Mesenchymal stem cell (in vitro differentiated cells and primary cell): ENCODE results near the gene VTI1B.
"Not testable (repeated sequence)": the region's sequence is repeated elsewhere in the genome, so short reads cannot be mapped to it uniquely, and the experiment has no call there.

ENCODE experiments used
- DNase-seq: peaks from one replicate; pipeline ENCODE4 v3.0.0-alpha.2; 2013
- H2AFZ ChIP-seq: one replicate; pipeline ENCODE4 v1.6.1; 2013; ENCODE audit warnings: low read depth, mild to moderate bottlenecking, control low read depth, inconsistent platforms, low read length, moderate library complexity
- H2AK5ac ChIP-seq: 2 replicates; pipeline ENCODE4 v1.6.1; 2013; ENCODE audit warnings: low read length, moderate library complexity, mild to moderate bottlenecking, inconsistent platforms; ENCODE audit not compliant: severe bottlenecking
- H2BK120ac ChIP-seq: one replicate; pipeline ENCODE4 v1.6.1; 2013; ENCODE audit warnings: low read depth, mild to moderate bottlenecking, inconsistent platforms, low read length, moderate library complexity
- H2BK12ac ChIP-seq, 2 experiments: one replicate each; pipeline ENCODE4 v1.6.1; 2013; ENCODE audit warnings: inconsistent platforms in 2 of 2, low read length in 2 of 2, mild to moderate bottlenecking in 2 of 2, moderate library complexity in 2 of 2, control low read depth in 1 of 2
- H2BK15ac ChIP-seq: one replicate; pipeline ENCODE4 v1.6.1; 2013; ENCODE audit warnings: mild to moderate bottlenecking, low read depth, inconsistent platforms; ENCODE audit not compliant: poor library complexity, severe bottlenecking
- H2BK5ac ChIP-seq: 2 replicates; pipeline ENCODE4 v1.6.1; 2013; ENCODE audit warnings: low read depth, mild to moderate bottlenecking, low read length, control low read depth, inconsistent platforms; ENCODE audit not compliant: poor library complexity, severe bottlenecking
- H3K14ac ChIP-seq, 2 experiments: one replicate each; pipeline ENCODE4 v1.6.1; 2013; ENCODE audit warnings: inconsistent platforms in 2 of 2, low read length in 2 of 2, control low read depth in 1 of 2, mild to moderate bottlenecking in 1 of 2, moderate library complexity in 1 of 2
- H3K18ac ChIP-seq, 2 experiments: one replicate each; pipeline ENCODE4 v1.6.1; 2013; ENCODE audit warnings: inconsistent platforms in 2 of 2, low read length in 2 of 2, control low read depth in 1 of 2, low read depth in 1 of 2, mild to moderate bottlenecking in 1 of 2
- H3K23ac ChIP-seq, 2 experiments: one replicate each; pipeline ENCODE4 v1.6.1; 2013; ENCODE audit warnings: inconsistent platforms in 2 of 2, low read length in 2 of 2, mild to moderate bottlenecking in 2 of 2, moderate library complexity in 2 of 2, control low read depth in 1 of 2
- H3K27ac ChIP-seq: 2 replicates; pipeline ENCODE4 v1.5.1; 2013; ENCODE audit warnings: mild to moderate bottlenecking, moderate library complexity, low read length, control low read depth, inconsistent platforms; ENCODE audit not compliant: poor library complexity, severe bottlenecking
- H3K27me3 ChIP-seq, 2 experiments: 2 replicates each; pipeline versions ENCODE4 v1.6.1 to v1.7.0; 2013; ENCODE audit warnings: low read length in 2 of 2, mild to moderate bottlenecking in 2 of 2, moderate library complexity in 2 of 2, control low read depth in 1 of 2, inconsistent platforms in 1 of 2; ENCODE audit not compliant: control insufficient read depth in 1 of 2, insufficient read depth in 1 of 2
- H3K36me3 ChIP-seq, 2 experiments: 2 replicates each; pipeline versions ENCODE4 v1.6.1 to v1.7.0; 2013; ENCODE audit warnings: low read length in 2 of 2, control low read depth in 1 of 2, inconsistent platforms in 1 of 2, low read depth in 1 of 2, mild to moderate bottlenecking in 1 of 2; ENCODE audit not compliant: insufficient read depth in 2 of 2, control insufficient read depth in 1 of 2
- H3K4ac ChIP-seq, 2 experiments: one replicate each; pipeline ENCODE4 v1.6.1; 2013; ENCODE audit warnings: inconsistent platforms in 2 of 2, low read length in 2 of 2, mild to moderate bottlenecking in 2 of 2, moderate library complexity in 2 of 2, control low read depth in 1 of 2, low read depth in 1 of 2
- H3K4me1 ChIP-seq: 2 replicates; pipeline ENCODE4 v1.6.1; 2013; ENCODE audit warnings: low read depth, low read length, control low read depth; ENCODE audit not compliant: control insufficient read depth, insufficient read depth
- H3K4me2 ChIP-seq: 2 replicates; pipeline ENCODE4 v1.6.1; 2013; ENCODE audit warnings: low read length, mild to moderate bottlenecking, inconsistent platforms; ENCODE audit not compliant: poor library complexity, severe bottlenecking
- H3K4me3 ChIP-seq, 2 experiments: 2 replicates each; pipeline versions ENCODE4 v1.5.1 to v1.7.0; 2013; ENCODE audit warnings: low read length in 2 of 2, mild to moderate bottlenecking in 2 of 2, control low read depth in 1 of 2, low read depth in 1 of 2; ENCODE audit not compliant: insufficient read depth in 1 of 2
- H3K79me1 ChIP-seq: replicated peaks from 2 replicates; pipeline ENCODE4 v1.6.1; 2013; ENCODE audit warnings: mild to moderate bottlenecking, control low read depth, low read length, inconsistent platforms; ENCODE audit not compliant: poor library complexity, severe bottlenecking
- H3K9ac ChIP-seq: 2 replicates; pipeline ENCODE4 v1.7.0; 2013; ENCODE audit warnings: mild to moderate bottlenecking, low read length, moderate library complexity
- H3K9me3 ChIP-seq: 2 replicates; pipeline ENCODE4 v1.7.0; 2013; ENCODE audit warnings: mild to moderate bottlenecking, low read length; ENCODE audit not compliant: control insufficient read depth
- H4K8ac ChIP-seq: one replicate; pipeline ENCODE4 v1.6.1; 2013; ENCODE audit warnings: inconsistent platforms, mild to moderate bottlenecking, low read length, moderate library complexity
- H4K91ac ChIP-seq: one replicate; pipeline ENCODE4 v1.6.1; 2013; ENCODE audit warnings: mild to moderate bottlenecking, low read length, inconsistent platforms
- WGBS: methylation state at CpG from one replicate; pipeline ENCODE4 v1.1.7; 2013; ENCODE audit warnings: mixed read lengths; 5-methylcytosine and 5-hydroxymethylcytosine counted together

VTI1B gene

DNA sequence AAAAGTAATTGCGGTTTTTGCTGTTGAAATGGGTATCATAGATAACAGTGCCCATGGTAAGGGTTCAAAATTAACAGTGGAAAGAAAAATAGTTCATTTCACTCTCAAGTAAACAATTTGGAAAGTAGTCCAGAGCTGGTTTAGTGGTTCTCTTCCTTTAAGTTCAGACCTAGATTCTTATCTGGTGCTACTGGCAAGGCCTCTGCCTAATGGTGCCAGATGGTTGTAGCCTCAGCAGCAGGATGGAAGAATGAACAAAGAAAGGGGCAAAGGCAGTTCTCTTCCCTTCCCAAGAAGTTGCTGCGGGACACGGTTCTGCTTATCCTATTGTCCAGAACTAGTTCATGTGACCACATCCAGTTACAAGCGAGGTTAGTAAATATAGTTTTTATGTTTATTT lies 44.2 kb downstream of the VTI1B start:
- no peak overlapping the region for H2BK12ac ChIP-seq

GRCh38 chr14:67627519-67627918 lies 46.9 kb downstream of the VTI1B start:
- H3K23ac ChIP-seq, result no peak overlapping the region
- H3K36me3 ChIP-seq, result no peaks in the 10 kb centered on the region
- no peak overlapping the region for H3K27ac ChIP-seq
- no peaks in the 10 kb centered on the region for H3K79me1 ChIP-seq
- DNase-seq, result no peak
- no peak overlapping the region for H4K91ac ChIP-seq
- no peak overlapping the region for H3K14ac ChIP-seq
- H2BK120ac ChIP-seq, result no peak overlapping the region
- H3K4ac ChIP-seq, result no peak overlapping the region
- no peak overlapping the region for H3K4me2 ChIP-seq
- H2AK5ac ChIP-seq, result no peak overlapping the region
- no peak overlapping the region for H2AFZ ChIP-seq
- H3K4me3 ChIP-seq, result no peak overlapping the region
- H3K9me3 ChIP-seq, result no peaks in the 10 kb centered on the region
- no peak overlapping the region for H2BK15ac ChIP-seq
- no peak overlapping the region for H3K9ac ChIP-seq
- H2BK12ac ChIP-seq, result no peak overlapping the region
- no peaks in the 10 kb centered on the region for H3K27me3 ChIP-seq
- H2BK5ac ChIP-seq, result peak overlapping the region; percentile 40
- no peak overlapping the region for H3K18ac ChIP-seq
- H4K8ac ChIP-seq, result no peak overlapping the region
- no peaks in the 10 kb centered on the region for H3K4me1 ChIP-seq

More for the DNA sequence above, 44.2 kb downstream of the VTI1B start:
- Histone ChIP-seq H3K4ac (no peak overlapping the region), H3K18ac (no peak overlapping the region), H3K36me3 (no peaks in the 10 kb centered on the region), H2AK5ac (no peak overlapping the region), H3K4me1 (no peaks in the 10 kb centered on the region), H3K27me3 (no peaks in the 10 kb centered on the region), H2BK15ac (no peak overlapping the region), H4K91ac (no peak overlapping the region), H3K23ac (no peak overlapping the region), H3K9me3 (no peaks in the 10 kb centered on the region), H2AFZ (no peak overlapping the region), H3K79me1 (no peaks in the 10 kb centered on the region), H2BK5ac (no peak overlapping the region), H3K9ac (no peak overlapping the region), H3K27ac (no peak overlapping the region), H4K8ac (no peak overlapping the region), H3K4me3 (no peak overlapping the region), H3K14ac (no peak overlapping the region), H2BK120ac (no peak overlapping the region), H3K4me2 (no peak overlapping the region)
- DNase-seq, result no peak
- WGBS, result 100% methylated on average over 2 of the region's 4 CpGs

DNA sequence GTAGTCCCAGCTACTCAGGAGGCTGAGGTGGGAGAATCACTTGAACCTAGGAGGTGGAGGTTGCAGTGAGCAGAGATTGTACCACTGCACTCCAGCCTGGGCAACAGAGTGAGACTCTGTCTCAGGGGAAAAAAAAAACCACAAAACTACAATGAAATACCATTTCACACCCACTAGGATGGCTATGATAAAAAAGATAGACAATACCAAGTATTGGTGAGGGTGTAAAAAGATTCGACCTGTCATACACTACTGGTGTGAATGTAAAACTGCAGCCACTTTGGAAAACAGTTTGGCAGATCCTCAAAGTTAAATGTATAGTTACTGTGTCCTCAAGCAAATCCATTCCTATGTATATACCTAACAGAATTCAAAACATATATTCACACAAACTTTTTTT lies 48.3 kb downstream of the VTI1B start:
- H3K4me1 ChIP-seq, H2BK120ac ChIP-seq, H3K36me3 ChIP-seq, H3K4me3 ChIP-seq, H2BK15ac ChIP-seq, H2AFZ ChIP-seq, H2BK5ac ChIP-seq, H3K4ac ChIP-seq, H3K9ac ChIP-seq, H3K4me2 ChIP-seq, DNase-seq, H4K8ac ChIP-seq, H3K23ac ChIP-seq, H3K79me1 ChIP-seq, H4K91ac ChIP-seq, H3K27me3 ChIP-seq, H3K14ac ChIP-seq, H2AK5ac ChIP-seq, H2BK12ac ChIP-seq, H3K9me3 ChIP-seq, H3K18ac ChIP-seq, H3K27ac ChIP-seq: not testable (repeated sequence)
- 100% methylated on average over 1 of the region's 1 CpG for WGBS

DNA sequence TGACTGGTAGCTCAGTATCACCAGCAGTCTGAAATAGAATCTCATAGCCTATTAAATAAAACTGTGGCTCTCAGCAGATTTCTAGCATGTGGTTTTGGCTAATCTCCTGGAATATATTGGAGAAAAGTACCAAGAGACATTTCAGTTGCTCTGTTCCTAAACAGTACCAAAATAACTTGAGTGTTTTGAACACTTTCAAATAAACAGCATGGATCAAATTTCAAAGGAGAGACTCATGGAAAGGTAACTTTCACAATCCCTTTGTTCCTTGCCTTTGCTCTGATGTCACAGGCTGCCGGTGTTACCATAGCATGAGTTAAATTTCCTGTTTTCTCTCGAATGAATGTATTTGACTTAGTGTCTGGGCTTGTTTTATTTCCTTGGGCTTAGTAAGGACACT lies 51.3 kb downstream of the VTI1B start:
- WGBS, result 14% methylated on average over 1 of the region's 2 CpGs

More for the DNA sequence above, 51.3 kb downstream of the VTI1B start:
- Histone ChIP-seq H2BK12ac (no peak overlapping the region), H2BK120ac (no peak overlapping the region), H3K4me3 (peak overlapping the region in 1 of 2 experiments; percentile 48), H3K18ac (peak overlapping the region in 1 of 2 experiments; percentile 43), H2AK5ac (no peak overlapping the region), H3K4me2 (no peak overlapping the region), H3K23ac (no peak overlapping the region), H3K4me1 (peaks cover 8% of the 10 kb centered on the region), H3K9ac (peak overlapping the region; percentile 86), H3K4ac (no peak overlapping the region), H4K91ac (no peak overlapping the region), H3K27ac (peak overlapping the region; percentile 70), H2AFZ (no peak overlapping the region), H3K14ac (no peak overlapping the region), H3K36me3 (no peaks in the 10 kb centered on the region), H2BK5ac (no peak overlapping the region), H4K8ac (no peak overlapping the region), H2BK15ac (no peak overlapping the region), H3K27me3 (no peaks in the 10 kb centered on the region), H3K79me1 (no peaks in the 10 kb centered on the region), H3K9me3 (no peaks in the 10 kb centered on the region)
- no peak for DNase-seq
